Aorta (tissue), 5 donors: Measurements from ENCODE around the gene C20orf202. TPM values are rescaled to one million over a fixed set of nuclear protein-coding genes. Genes with fewer than 3 reads are reported as not detected.

Source experiments
- ATAC-seq: fragments of 200-7000 bp; cut with Tn5 transposase; one replicate; pipeline ENCODE4 v1.9.1; 2022; ENCODE audit warnings: moderate library complexity; ENCODE audit not compliant: low FRiP score
- DNase-seq, 2 donors: peaks; one replicate each; pipeline ENCODE4 v3.0.0-alpha.2; 2020
- H3K27ac ChIP-seq, 2 donors: one replicate each; pipeline ENCODE4 v1.5.1; 2013; ENCODE audit warnings: low read length in 2 of 2, mild to moderate bottlenecking in 2 of 2, moderate library complexity in 2 of 2, control low read depth in 1 of 2, inconsistent platforms in 1 of 2, low read depth in 1 of 2
- H3K27me3 ChIP-seq, 2 donors: one replicate each; pipeline ENCODE4 v1.6.1; 2013; ENCODE audit warnings: control low read depth in 1 of 2, low read length in 1 of 2, mild to moderate bottlenecking in 1 of 2, moderate library complexity in 1 of 2; ENCODE audit not compliant: insufficient read depth in 2 of 2, control insufficient read depth in 1 of 2
- H3K36me3 ChIP-seq, 2 donors: one replicate each; pipeline ENCODE4 v1.6.1; 2013; ENCODE audit warnings: control low read depth in 1 of 2, low read length in 1 of 2, mild to moderate bottlenecking in 1 of 2; ENCODE audit not compliant: insufficient read depth in 2 of 2, control insufficient read depth in 1 of 2
- H3K4me1 ChIP-seq, 2 donors: one replicate each; pipeline ENCODE4 v1.6.1; 2013; ENCODE audit warnings: low read length in 2 of 2, control low read depth in 1 of 2, mild to moderate bottlenecking in 1 of 2, moderate library complexity in 1 of 2; ENCODE audit not compliant: insufficient read depth in 2 of 2, control insufficient read depth in 1 of 2
- H3K4me3 ChIP-seq, 2 donors: one replicate each; pipeline ENCODE4 v1.5.1; 2013; ENCODE audit warnings: low read length in 2 of 2, control low read depth in 1 of 2, mild to moderate bottlenecking in 1 of 2
- H3K9me3 ChIP-seq: one replicate; pipeline ENCODE4 v1.6.1; 2013; ENCODE audit warnings: mild to moderate bottlenecking, low read length; ENCODE audit not compliant: control insufficient read depth
- WGBS, 2 donors: extraction: QIAGEN DNeasy Blood & Tissue Kit; methylation state at CpG; one replicate each; pipeline ENCODE4 v1.1.7; 2013; 5-methylcytosine and 5-hydroxymethylcytosine counted together
- intact Hi-C, 2 donors: fragments of 100-400 bp; cut with DNase I; formaldehyde crosslinking; loops; one replicate each; pipeline versions ENCODE4 v1.14.2 to v1.15.0; 2022
- polyA plus RNA-seq, 2 donors: library from polyadenylated mRNA; stranded (reverse); fragments of 200-250 nt; gene quantifications; one replicate each; pipeline ENCODE4 v1.2.3, GENCODE V29; 2013
- total RNA-seq, 2 donors: library from RNA; stranded (reverse); fragmentation: NEBNext Ultra II Directional; extraction: Animal tissue kit (Norgen Biotek cat#: 25700); gene quantifications; one replicate each; pipeline ENCODE4 v1.2.1, GENCODE V29; 2021
- donor health status: healthy with polysubstance abuse.
- donor health status: Bipolar disorder and iron deficiency.
- donor health status: DM: no; HTN: no; CAD: no.
- donor health status: DM: no; HTN: no; CAD: no.
- donor health status: DM: yes; HTN: yes; CAD: no.

The C20orf202 gene
- total and polyA plus RNA-seq, 4 donors = 0.26 to 0.88 (median 0.54) TPM; not detected in 1

- no peaks in the 10 kb centered on the region for H3K9me3 ChIP-seq
- H3K27ac ChIP-seq = no peak overlapping the region
- peaks cover 3 to 31% of the 10 kb centered on the region in 2 donors for H3K36me3 ChIP-seq
- WGBS, 2 donors = 89 to 91% methylated on average over 1 of the region's 1 CpG
- H3K4me3 ChIP-seq = no peak overlapping the region
- no peak for DNase-seq
- H3K27me3 ChIP-seq = no peaks in the 10 kb centered on the region
- no peaks in the 10 kb centered on the region for H3K4me1 ChIP-seq
- no peak for ATAC-seq
- intact Hi-C loops = no loop called here
Observed at GRCh38 chr20:1165521-1165920, 37.7 kb upstream of the C20orf202 start.

- Histone ChIP-seq H3K27me3 (no peaks in the 10 kb centered on the region), H3K9me3 (no peaks in the 10 kb centered on the region), H3K27ac (no peak overlapping the region), H3K36me3 (peaks cover 6 to 28% of the 10 kb centered on the region in 2 donors), H3K4me3 (no peak overlapping the region), H3K4me1 (no peaks in the 10 kb centered on the region)
- WGBS, 2 donors = 96% methylated on average over 9 of the region's 9 CpGs
- ATAC-seq (no peak), DNase-seq (no peak)
- intact Hi-C loops = no loop called here
Observed at GRCh38 chr20:1165941-1166340, 37.3 kb upstream of the C20orf202 start.

- no peaks in the 10 kb centered on the region for H3K4me1 ChIP-seq
Observed at GRCh38 chr20:1166948-1167720, 36.1 kb upstream of the C20orf202 start.

GRCh38 chr20:1169224-1169623 is 34.0 kb upstream of the C20orf202 start:
- 92 to 95% methylated on average over 5 of the region's 5 CpGs for WGBS, 2 donors
- H3K27ac ChIP-seq = no peak overlapping the region
- H3K27me3 ChIP-seq = no peaks in the 10 kb centered on the region
- H3K4me3 ChIP-seq = no peak overlapping the region
- peaks cover 6 to 15% of the 10 kb centered on the region in 2 donors for H3K36me3 ChIP-seq
- intact Hi-C loops = no loop called here
- H3K9me3 ChIP-seq = no peaks in the 10 kb centered on the region
- DNase-seq (no peak), ATAC-seq (no peak)
- no peaks in the 10 kb centered on the region for H3K4me1 ChIP-seq

More at GRCh38 chr20:1166948-1167720, 36.1 kb upstream of the C20orf202 start:
- DNase-seq (no peak), ATAC-seq (no peak)
- Histone ChIP-seq H3K27me3 (no peaks in the 10 kb centered on the region), H3K27ac (no peak overlapping the region), H3K4me3 (no peak overlapping the region), H3K9me3 (no peaks in the 10 kb centered on the region), H3K36me3 (peaks cover 6 to 24% of the 10 kb centered on the region in 2 donors)
- 95 to 100% methylated on average over 1 of the region's 1 CpG for WGBS, 2 donors
- intact Hi-C loops = no loop called here

- DNase-seq (no peak), ATAC-seq (no peak)
- Histone ChIP-seq H3K36me3 (peaks cover 3 to 6% of the 10 kb centered on the region in 2 donors), H3K4me1 (no peaks in the 10 kb centered on the region), H3K27ac (no peak overlapping the region), H3K9me3 (no peaks in the 10 kb centered on the region), H3K4me3 (no peak overlapping the region), H3K27me3 (no peaks in the 10 kb centered on the region)
- 41 to 48% methylated on average over 4 of the region's 4 CpGs for WGBS, 2 donors
- intact Hi-C loops = no loop called here
Observed at GRCh38 chr20:1171461-1172093, 31.7 kb upstream of the C20orf202 start.

- intact Hi-C loops = no loop called here
- ATAC-seq (no peak), DNase-seq (no peak)
- Histone ChIP-seq H3K36me3 (peaks cover 3 to 6% of the 10 kb centered on the region in 2 donors), H3K4me1 (no peaks in the 10 kb centered on the region), H3K27ac (no peak overlapping the region), H3K4me3 (no peak overlapping the region), H3K27me3 (no peaks in the 10 kb centered on the region), H3K9me3 (no peaks in the 10 kb centered on the region)
- WGBS, 2 donors = 77 to 81% methylated on average over 4 of the region's 4 CpGs
Observed at GRCh38 chr20:1173698-1174097, 29.6 kb upstream of the C20orf202 start.

GRCh38 chr20:1174787-1175186 is 28.5 kb upstream of the C20orf202 start:
- Histone ChIP-seq H3K9me3 (no peaks in the 10 kb centered on the region), H3K4me1 (no peaks in the 10 kb centered on the region), H3K36me3 (peaks cover 2 to 3% of the 10 kb centered on the region in 2 donors), H3K27ac (no peak overlapping the region), H3K27me3 (no peaks in the 10 kb centered on the region), H3K4me3 (no peak overlapping the region)
- DNase-seq (no peak), ATAC-seq (no peak)
- intact Hi-C loops = no loop called here
- WGBS, 2 donors = 86 to 87% methylated on average over 8 of the region's 8 CpGs

- Histone ChIP-seq H3K9me3 (no peaks in the 10 kb centered on the region), H3K27me3 (no peaks in the 10 kb centered on the region), H3K4me1 (no peaks in the 10 kb centered on the region), H3K4me3 (no peak overlapping the region), H3K27ac (no peak overlapping the region), H3K36me3 (no peaks in the 10 kb centered on the region)
- WGBS, 2 donors = 77 to 84% methylated on average over 5 of the region's 5 CpGs
- DNase-seq = no peak
- intact Hi-C loops = no loop called here
- no peak for ATAC-seq
Observed at GRCh38 chr20:1177680-1178079, 25.6 kb upstream of the C20orf202 start.

GRCh38 chr20:1178103-1178502 is 25.2 kb upstream of the C20orf202 start:
- no peaks in the 10 kb centered on the region for H3K27me3 ChIP-seq
- 85 to 87% methylated on average over 3 of the region's 3 CpGs for WGBS, 2 donors
- no peak overlapping the region for H3K4me3 ChIP-seq
- ATAC-seq (no peak), DNase-seq (no peak)
- intact Hi-C loops = no loop called here
- H3K36me3 ChIP-seq = no peaks in the 10 kb centered on the region
- no peaks in the 10 kb centered on the region for H3K4me1 ChIP-seq
- no peaks in the 10 kb centered on the region for H3K9me3 ChIP-seq
- no peak overlapping the region for H3K27ac ChIP-seq
